GM21390 (cell line): ENCODE data around the gene FASTKD2.

ENCODE experiments used
- ATAC-seq: cut with Tn5 transposase; IDR thresholded peaks from one replicate; pipeline ENCODE4 v1.9.1; 2021; ENCODE audit not compliant: unreplicated experiment

The FASTKD2 gene

GRCh38 chr2:206765242-206766056 lies at the start of gene FASTKD2, which contains the start of gene MDH1B:
TSS of gene FASTKD2 (plus strand) at chr2:206765606. CDS start at chr2:206766694, 1,088 bp downstream.
TSS of gene MDH1B (minus strand) at chr2:206765328. CDS start at chr2:206765271, 57 bp downstream.
- peak; percentile 94 for ATAC-seq

GRCh38 chr2:206716623-206717022 lies 48.8 kb upstream of the FASTKD2 start:
- no peak for ATAC-seq

GRCh38 chr2:206718296-206718695 lies 47.1 kb upstream of the FASTKD2 start, which contains the start of gene DYTN:
TSS of gene DYTN (minus strand) at chr2:206718396. CDS start at chr2:206718279, 117 bp downstream.
- ATAC-seq, result peak; percentile 40

GRCh38 chr2:206721256-206721920 lies 44.0 kb upstream of the FASTKD2 start:
- ATAC-seq, result peak; percentile 81

GRCh38 chr2:206723288-206723687 lies 42.1 kb upstream of the FASTKD2 start:
- ATAC-seq, result no peak

- no peak for ATAC-seq
Measured at GRCh38 chr2:206727287-206727686, 38.1 kb upstream of the FASTKD2 start.

- ATAC-seq, result no peak
Measured at GRCh38 chr2:206728277-206729199, 36.9 kb upstream of the FASTKD2 start.

GRCh38 chr2:206733341-206733740 lies 32.1 kb upstream of the FASTKD2 start:
- ATAC-seq, result no peak

GRCh38 chr2:206736935-206737334 lies 28.5 kb upstream of the FASTKD2 start:
- no peak for ATAC-seq

- no peak for ATAC-seq
Measured at GRCh38 chr2:206739271-206739670, 26.1 kb upstream of the FASTKD2 start.

GRCh38 chr2:206740800-206741199 lies 24.6 kb upstream of the FASTKD2 start:
- no peak for ATAC-seq

- ATAC-seq, result no peak
Measured at GRCh38 chr2:206756816-206757215, 8.6 kb upstream of the FASTKD2 start.

- ATAC-seq, result peak; percentile 36
Measured at GRCh38 chr2:206764673-206765241, 649 bp upstream of the FASTKD2 start.

- no peak for ATAC-seq
Measured at GRCh38 chr2:206766057-206766930, 888 bp downstream of the FASTKD2 start.

GRCh38 chr2:206774871-206775270 lies 9.5 kb downstream of the FASTKD2 start:
- no peak for ATAC-seq

- no peak for ATAC-seq
Measured at GRCh38 chr2:206776432-206776831, 11.0 kb downstream of the FASTKD2 start.

GRCh38 chr2:206780671-206781070 lies 15.3 kb downstream of the FASTKD2 start:
- no peak for ATAC-seq

GRCh38 chr2:206783718-206784117 lies 18.3 kb downstream of the FASTKD2 start:
- ATAC-seq, result no peak

- no peak for ATAC-seq
Measured at GRCh38 chr2:206784559-206785353, 19.4 kb downstream of the FASTKD2 start.
